ENCODE results near the gene STRN.
"Not testable (repeated sequence)": the region's sequence is repeated elsewhere in the genome, so short reads cannot be mapped to it uniquely, and the experiment has no call there.

Gene STRN

GRCh38 chr2:36964496-36965058 lies 1.8 kb downstream of the STRN start:
- no peak for DNase-seq (ENCODE audit: low read depth)

- no peak for DNase-seq (ENCODE audit: low read depth)
Observed at GRCh38 chr2:36963734-36964133, 2.6 kb downstream of the STRN start.

GRCh38 chr2:36963106-36963505 lies 3.2 kb downstream of the STRN start:
- DNase-seq (ENCODE audit: low read depth) = no peak

- DNase-seq (ENCODE audit: low read depth) = no peak
Observed at GRCh38 chr2:36960773-36961172, 5.6 kb downstream of the STRN start.

GRCh38 chr2:36960005-36960675 lies 6.2 kb downstream of the STRN start:
- DNase-seq (ENCODE audit: low read depth) = no peak

GRCh38 chr2:36954977-36955607 lies 11.2 kb downstream of the STRN start:
- DNase-seq (ENCODE audit: low read depth) = no peak

- DNase-seq (ENCODE audit: low read depth) = no peak
Observed at GRCh38 chr2:36952748-36953197, 13.6 kb downstream of the STRN start.

GRCh38 chr2:36951574-36951973 lies 14.8 kb downstream of the STRN start:
- no peak for DNase-seq (ENCODE audit: low read depth)

GRCh38 chr2:36951027-36951518 lies 15.3 kb downstream of the STRN start:
- no peak for DNase-seq (ENCODE audit: low read depth)

- no peak for DNase-seq (ENCODE audit: low read depth)
Observed at GRCh38 chr2:36949845-36950244, 16.5 kb downstream of the STRN start.

GRCh38 chr2:36945240-36945639 lies 21.1 kb downstream of the STRN start:
- DNase-seq (ENCODE audit: low read depth) = not testable (repeated sequence)

GRCh38 chr2:36941867-36942266 lies 24.5 kb downstream of the STRN start:
- no peak for DNase-seq (ENCODE audit: low read depth)

GRCh38 chr2:36936526-36936925 lies 29.8 kb downstream of the STRN start:
- not testable (repeated sequence) for DNase-seq (ENCODE audit: low read depth)

- DNase-seq (ENCODE audit: low read depth) = not testable (repeated sequence)
Observed at GRCh38 chr2:36931688-36932087, 34.6 kb downstream of the STRN start.

- not testable (repeated sequence) for DNase-seq (ENCODE audit: low read depth)
Observed at GRCh38 chr2:36930787-36931410, 35.4 kb downstream of the STRN start.

GRCh38 chr2:36926175-36927132 lies 39.9 kb downstream of the STRN start:
- not testable (repeated sequence) for DNase-seq (ENCODE audit: low read depth)

GRCh38 chr2:36922629-36923028 lies 43.7 kb downstream of the STRN start:
- DNase-seq (ENCODE audit: low read depth) = not testable (repeated sequence)

GRCh38 chr2:36921984-36922383 lies 44.4 kb downstream of the STRN start:
- no peak for DNase-seq (ENCODE audit: low read depth)

GRCh38 chr2:36919041-36919837 lies 47.1 kb downstream of the STRN start:
- DNase-seq (ENCODE audit: low read depth) = no peak

GRCh38 chr2:36918307-36918706 lies 48.0 kb downstream of the STRN start:
- DNase-seq (ENCODE audit: low read depth) = no peak

GRCh38 chr2:36915627-36916026 lies 50.7 kb downstream of the STRN start:
- no peak for DNase-seq (ENCODE audit: low read depth)

Data from stimulated activated CD8-positive, alpha-beta memory T cell treated with anti-CD3 and anti-CD28 coated beads, Interleukin-12 subunit alpha, Interleukin-12 subunit beta, amount 100 ng/mL, for 1 hour (primary cell).